Sigmoid colon (tissue), 4 donors: ENCODE results near the gene MYL6B.

Experiments used
- EP300 ChIP-seq, 4 donors: sonication (generic); formaldehyde crosslinking; IDR thresholded peaks; one replicate each; pipeline ENCODE4 v1.6.1; 2017; ENCODE audit warnings: antibody characterized with exemption in 4 of 4
- POLR2AphosphoS5 ChIP-seq, 4 donors: sonication (generic); formaldehyde crosslinking; IDR thresholded peaks; one replicate each; pipeline ENCODE4 v1.6.1; 2017; ENCODE audit warnings: antibody characterized with exemption in 4 of 4

- TF ChIP-seq POLR2AphosphoS5 (IDR thresholded peaks at IDR 0.05): no peak
- TF ChIP-seq EP300 (IDR thresholded peaks at IDR 0.05): no peak
Measured at GRCh38 chr12:56188131-56188777, 35.9 kb downstream of the MYL6B start.
